Lower leg skin (tissue), 4 donors: ENCODE measurements around the gene DIABLO. TPM values are rescaled to one million over a fixed set of nuclear protein-coding genes. Genes with fewer than 3 reads are reported as not detected.

ENCODE experiments used
- DNase-seq, 2 donors: peaks; one replicate each; pipeline ENCODE4 v3.0.0-alpha.2; 2019; ENCODE audit warnings: low spot score in 2 of 2
- H3K4me3 ChIP-seq: fragments of 200-600 bp; sonication (generic); 2 replicates; pipeline ENCODE4 v1.5.1; 2017; ENCODE audit warnings: mild to moderate bottlenecking, low read depth; ENCODE audit not compliant: poor library complexity, severe bottlenecking
- POLR2A ChIP-seq, 2 donors: fragments of 450-650 bp; IDR thresholded peaks; one replicate each; pipeline ENCODE4 v1.6.1; 2016 to 2017; ENCODE audit warnings: antibody characterized with exemption in 2 of 2, mild to moderate bottlenecking in 1 of 2, moderate library complexity in 1 of 2
- WGBS, 2 donors: methylation state at CpG; one replicate each; pipeline ENCODE4 v1.1.5; 2018; 5-methylcytosine and 5-hydroxymethylcytosine counted together
- intact Hi-C: fragments of 100-400 bp; cut with DNase I; formaldehyde crosslinking; loops from one replicate; pipeline ENCODE4 v1.15.0; 2023; ENCODE audit warnings: low total_unique reads
- total RNA-seq, 4 donors: library from RNA; depleted of rRNA; stranded (reverse); fragments of >200 nt; gene quantifications; one replicate each; pipeline ENCODE4 v1.1.0, GENCODE V29; 2016
- TF ChIP-seq, protein P1 (sequence below), 3 donors: fragments of 450-650 bp; IDR thresholded peaks; one replicate each; pipeline ENCODE4 v1.5.1; 2016; ENCODE audit warnings: antibody characterized with exemption in 3 of 3, mild to moderate bottlenecking in 3 of 3, moderate library complexity in 2 of 3

Gene DIABLO
- total RNA-seq, 4 donors from 2014 or later = 35.5 to 43.9 (median 40.8) TPM

GRCh38 chr12:122187466-122187865, 38.4 kb downstream of the DIABLO start:
- no peak for DNase-seq
- TF ChIP-seq, protein P1, sequence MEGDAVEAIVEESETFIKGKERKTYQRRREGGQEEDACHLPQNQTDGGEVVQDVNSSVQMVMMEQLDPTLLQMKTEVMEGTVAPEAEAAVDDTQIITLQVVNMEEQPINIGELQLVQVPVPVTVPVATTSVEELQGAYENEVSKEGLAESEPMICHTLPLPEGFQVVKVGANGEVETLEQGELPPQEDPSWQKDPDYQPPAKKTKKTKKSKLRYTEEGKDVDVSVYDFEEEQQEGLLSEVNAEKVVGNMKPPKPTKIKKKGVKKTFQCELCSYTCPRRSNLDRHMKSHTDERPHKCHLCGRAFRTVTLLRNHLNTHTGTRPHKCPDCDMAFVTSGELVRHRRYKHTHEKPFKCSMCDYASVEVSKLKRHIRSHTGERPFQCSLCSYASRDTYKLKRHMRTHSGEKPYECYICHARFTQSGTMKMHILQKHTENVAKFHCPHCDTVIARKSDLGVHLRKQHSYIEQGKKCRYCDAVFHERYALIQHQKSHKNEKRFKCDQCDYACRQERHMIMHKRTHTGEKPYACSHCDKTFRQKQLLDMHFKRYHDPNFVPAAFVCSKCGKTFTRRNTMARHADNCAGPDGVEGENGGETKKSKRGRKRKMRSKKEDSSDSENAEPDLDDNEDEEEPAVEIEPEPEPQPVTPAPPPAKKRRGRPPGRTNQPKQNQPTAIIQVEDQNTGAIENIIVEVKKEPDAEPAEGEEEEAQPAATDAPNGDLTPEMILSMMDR (IDR thresholded peaks at IDR 0.05) = no peak
- no peak for TF ChIP-seq POLR2A (IDR thresholded peaks at IDR 0.05)
- intact Hi-C loops = no loop called here
- no peak overlapping the region for H3K4me3 ChIP-seq
- 58 to 64% methylated on average over 12 of the region's 12 CpGs for whole genome bisulfite sequencing, 2 donors

DNA sequence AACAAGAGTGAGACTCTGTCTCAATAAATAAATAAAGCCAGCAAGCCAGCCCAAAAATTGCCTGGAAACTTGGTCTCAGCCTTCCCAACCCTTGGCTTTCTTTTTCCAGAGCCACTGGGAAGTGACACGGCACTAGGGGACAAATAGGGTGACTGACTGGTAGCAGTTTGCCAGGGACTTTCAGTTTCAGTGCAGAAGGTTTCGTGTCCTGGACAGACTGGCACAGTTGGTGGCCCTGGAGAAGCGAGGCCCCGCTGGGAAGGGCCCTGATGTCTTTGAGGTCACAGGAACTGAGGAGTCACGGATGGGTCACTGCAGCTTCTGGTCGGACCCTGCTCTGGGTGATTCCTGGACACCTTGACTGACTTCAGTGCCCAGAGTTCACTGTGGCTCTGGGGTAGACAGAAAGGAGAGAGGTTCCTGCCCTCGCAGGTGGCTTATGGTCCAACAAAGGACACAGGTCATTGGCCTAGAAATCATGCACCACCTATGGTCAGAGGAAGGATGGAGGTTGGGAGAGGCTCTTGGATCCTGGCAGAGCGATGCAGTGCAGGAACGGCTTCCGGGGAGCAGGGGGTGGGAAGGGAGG, 40.3 kb downstream of the DIABLO start:
- TF ChIP-seq, protein P1 (IDR thresholded peaks at IDR 0.05) = no peak
- TF ChIP-seq POLR2A (IDR thresholded peaks at IDR 0.05) = no peak
- WGBS, 2 donors = 85 to 91% methylated on average over 10 of the region's 10 CpGs
- intact Hi-C loops = no loop called here
- no peak for DNase-seq
- no peak overlapping the region for H3K4me3 ChIP-seq

- intact Hi-C loops = no loop called here
Observed at GRCh38 chr12:122185079-122185478, 40.8 kb downstream of the DIABLO start.

DNA sequence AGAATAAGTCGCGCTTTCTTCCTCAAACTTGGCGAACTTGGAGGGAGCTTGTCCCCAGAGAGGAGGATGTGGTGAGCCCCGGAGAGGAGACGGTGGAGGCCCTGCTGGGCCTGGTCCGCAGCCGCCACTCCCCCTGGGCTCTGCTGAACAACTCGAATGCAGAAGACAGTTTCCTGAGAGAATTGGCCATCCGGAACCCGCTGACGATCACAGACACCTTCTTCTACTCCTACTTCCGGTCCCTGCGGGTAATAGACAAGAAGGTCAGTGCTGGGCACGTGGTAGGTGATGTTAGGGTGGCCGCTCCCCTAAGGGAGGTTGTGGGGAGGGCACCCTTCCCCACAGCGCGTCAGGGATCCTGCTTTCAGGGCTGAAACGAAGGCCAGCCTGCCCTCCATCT, 41.3 kb downstream of the DIABLO start:
- intact Hi-C loops = no loop called here
- H3K4me3 ChIP-seq = no peak overlapping the region
- DNase-seq = no peak
- 83 to 92% methylated on average over 18 of the region's 18 CpGs for WGBS, 2 donors
- no peak for TF ChIP-seq POLR2A (IDR thresholded peaks at IDR 0.05)
- TF ChIP-seq, protein P1 (IDR thresholded peaks at IDR 0.05) = no peak

More at GRCh38 chr12:122185079-122185478, 40.8 kb downstream of the DIABLO start:
- TF ChIP-seq, protein P1 (IDR thresholded peaks at IDR 0.05) = no peak
- TF ChIP-seq POLR2A (IDR thresholded peaks at IDR 0.05) = no peak
- no peak for DNase-seq
- whole genome bisulfite sequencing, 2 donors = 90 to 95% methylated on average over 7 of the region's 7 CpGs
- no peak overlapping the region for H3K4me3 ChIP-seq

- no peak for TF ChIP-seq POLR2A (IDR thresholded peaks at IDR 0.05)
- TF ChIP-seq, protein P1 (IDR thresholded peaks at IDR 0.05) = no peak
- no peak for DNase-seq
- WGBS, 2 donors = 75 to 78% methylated on average over 10 of the region's 10 CpGs
- H3K4me3 ChIP-seq = no peak overlapping the region
- intact Hi-C loops = no loop called here
Observed at GRCh38 chr12:122183588-122183940, 42.3 kb downstream of the DIABLO start.
